D341Med (cell line): ENCODE measurements around the gene ANKRD65.
"Not testable (repeated sequence)": the region's sequence is repeated elsewhere in the genome, so short reads cannot be mapped to it uniquely, and the experiment has no call there.

Experiments used
- DNase-seq: peaks from one replicate; pipeline ENCODE4 v3.0.0; 2012; ENCODE audit warnings: low spot score

ANKRD65 gene

GRCh38 chr1:1421147-1421906 is at the start of gene ANKRD65:
Gene ANKRD65, minus strand, starts transcription at chr1:1421276. Its CDS starts 271 bp downstream, at chr1:1421005.
- peak; percentile 32 for DNase-seq

DNA sequence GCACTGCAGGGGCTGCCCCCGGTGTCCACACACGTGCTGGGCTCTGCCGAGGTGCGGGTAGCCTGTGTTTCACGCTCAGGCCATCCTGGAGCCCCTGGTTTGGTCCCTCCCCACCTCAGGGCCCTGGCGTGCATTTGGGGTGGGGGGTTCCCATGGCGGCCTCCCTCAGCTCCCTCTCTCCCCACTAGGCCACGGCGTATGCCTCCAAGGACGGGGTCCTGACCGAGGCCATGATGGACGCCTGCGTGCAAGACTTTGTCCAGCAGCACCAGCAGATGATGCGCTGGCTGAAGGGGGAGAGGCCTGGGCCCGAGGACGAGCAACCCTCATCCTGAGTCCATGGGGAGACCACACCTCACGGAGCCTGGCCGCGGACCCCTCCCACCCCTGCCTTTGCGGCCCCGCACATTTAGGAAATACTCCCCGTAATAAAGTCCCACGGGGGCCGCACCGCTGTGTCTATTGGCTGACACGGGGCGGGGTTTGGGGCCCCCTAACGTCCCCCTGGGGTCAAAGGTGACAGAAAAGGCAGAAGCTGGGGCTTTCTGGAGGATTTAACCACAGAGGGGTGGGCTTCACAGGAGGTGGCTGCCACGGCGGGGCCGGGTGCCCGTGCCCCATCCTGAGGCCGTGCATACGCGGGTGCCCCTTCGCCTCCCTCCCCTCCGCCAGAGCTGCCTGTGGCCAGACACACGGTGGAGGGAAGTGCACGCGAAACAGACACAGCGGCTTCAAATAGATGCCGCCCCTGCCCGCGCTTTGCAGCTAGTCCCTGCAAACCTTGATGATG is 47.3 kb upstream of the ANKRD65 start:
- DNase-seq, result not testable (repeated sequence)

DNA sequence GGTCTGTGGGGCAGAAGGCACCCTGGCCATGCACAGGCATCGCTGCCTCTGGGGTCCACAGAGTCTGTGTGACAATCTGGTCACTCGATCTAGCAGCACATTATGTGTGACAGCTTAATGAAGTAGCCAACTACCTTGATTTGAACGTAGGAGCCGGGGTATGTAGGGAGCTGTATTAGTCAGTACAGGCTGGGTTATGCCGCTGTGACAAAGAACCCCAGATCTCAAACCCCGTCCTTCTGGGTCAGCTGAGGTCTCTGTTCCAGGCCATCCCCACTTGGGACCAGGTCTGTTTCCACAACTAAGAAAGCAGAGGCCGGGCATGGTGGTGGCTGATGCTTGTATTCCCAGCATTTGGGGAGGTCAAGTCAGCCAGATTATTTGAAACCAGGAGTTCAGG is 42.2 kb upstream of the ANKRD65 start:
- DNase-seq, result no peak

DNA sequence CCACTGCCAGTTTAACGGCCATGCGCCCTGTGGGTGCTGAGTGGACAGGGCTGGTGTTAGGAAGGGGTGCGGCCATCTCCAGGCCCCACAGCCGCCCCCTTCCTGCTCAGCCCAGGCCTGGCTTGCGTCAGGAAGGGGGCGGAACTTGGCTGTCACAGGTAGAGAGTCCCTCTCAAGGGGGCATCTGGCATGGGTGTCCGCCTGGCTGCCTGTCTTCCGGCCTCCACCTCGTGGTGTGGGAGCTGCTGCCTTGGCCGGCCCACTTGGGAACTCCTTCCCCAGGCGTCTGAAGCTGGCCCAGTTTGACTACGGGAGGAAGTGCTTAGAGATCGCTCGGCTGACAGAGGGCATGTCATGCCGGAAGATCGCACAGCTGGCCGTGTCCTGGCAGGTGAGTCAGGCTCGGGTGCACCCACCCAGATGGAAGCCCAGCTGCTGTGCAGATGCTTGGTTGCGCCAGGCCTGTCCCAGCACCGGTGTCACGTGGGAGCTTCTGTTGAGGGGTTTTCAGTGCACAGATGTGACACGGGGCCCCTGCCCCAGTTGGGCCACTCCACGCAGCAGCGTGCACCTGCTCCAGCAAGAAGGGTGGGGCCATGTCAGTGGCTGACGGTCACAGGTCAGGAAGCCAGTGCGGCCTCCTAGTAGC is 41.4 kb upstream of the ANKRD65 start:
- DNase-seq, result peak; percentile 29

GRCh38 chr1:1461721-1462317 is 40.7 kb upstream of the ANKRD65 start:
- no peak for DNase-seq

GRCh38 chr1:1460540-1461130 is 39.6 kb upstream of the ANKRD65 start:
- no peak for DNase-seq

DNA sequence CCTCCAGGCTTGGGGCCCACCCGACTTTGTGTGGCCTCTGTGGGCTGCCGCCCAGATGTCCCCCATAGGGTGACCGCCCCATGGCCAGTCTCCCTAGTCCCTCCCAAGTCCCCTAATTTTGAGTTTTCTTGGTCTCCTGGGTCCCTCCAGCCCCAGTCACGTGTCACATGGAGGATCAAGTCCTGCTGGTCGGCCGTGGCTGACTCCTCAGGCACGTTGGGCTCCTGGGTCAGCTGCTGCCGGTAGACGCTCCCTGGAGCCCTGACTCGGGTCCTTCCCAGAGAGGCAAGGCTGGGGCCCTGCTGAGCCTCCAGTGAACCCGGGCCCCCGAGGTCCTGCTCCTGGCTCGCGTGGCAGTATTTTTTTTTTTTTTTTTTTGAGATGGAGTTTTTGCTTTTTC is 38.6 kb upstream of the ANKRD65 start:
- not testable (repeated sequence) for DNase-seq

DNA sequence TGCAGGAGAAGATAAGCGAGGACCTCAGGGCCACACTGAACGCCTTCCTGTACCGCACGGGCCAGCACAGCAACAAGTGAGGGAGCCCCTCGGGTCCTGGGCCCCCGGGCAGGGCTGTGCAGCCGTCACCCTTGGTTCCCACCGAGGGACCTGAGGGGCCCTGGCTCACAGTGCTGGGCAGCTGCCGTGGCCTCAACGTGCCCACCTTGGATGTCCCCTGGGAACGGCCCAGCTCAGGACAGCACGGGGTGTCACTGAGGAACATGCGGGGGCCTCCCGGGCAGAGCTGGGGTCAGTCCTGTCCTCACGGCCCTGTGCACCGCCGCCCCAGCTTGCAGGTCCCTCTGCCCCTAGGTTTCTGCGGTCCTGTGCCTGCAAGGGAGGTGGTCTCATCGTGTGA is 38.1 kb upstream of the ANKRD65 start:
- DNase-seq, result not testable (repeated sequence)

- DNase-seq, result not testable (repeated sequence)
These were observed 35.7 kb upstream of the ANKRD65 start for GRCh38 chr1:1456683-1457255.

DNA sequence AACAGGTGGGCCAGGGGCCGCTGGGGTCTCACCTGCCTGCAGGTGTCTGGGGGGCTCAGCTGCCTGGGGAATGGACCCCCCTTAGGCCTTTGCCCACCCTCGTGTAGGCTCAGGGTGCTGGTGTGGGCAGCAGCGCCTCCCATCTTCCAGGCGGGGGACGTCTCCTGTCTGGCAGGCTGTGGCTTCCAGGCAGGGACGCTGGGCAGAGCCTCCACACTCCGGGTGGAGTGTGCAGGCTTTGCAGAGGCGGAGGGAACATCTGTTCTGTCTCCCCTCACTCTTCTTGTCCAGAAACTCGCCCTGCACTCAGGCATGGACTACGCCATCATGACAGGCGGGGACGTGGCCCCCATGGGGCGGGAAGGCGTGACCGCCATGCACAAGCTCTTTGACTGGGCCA is 34.9 kb upstream of the ANKRD65 start:
- not testable (repeated sequence) for DNase-seq

- no peak for DNase-seq
These were observed 34.3 kb upstream of the ANKRD65 start for GRCh38 chr1:1455366-1455884.

- not testable (repeated sequence) for DNase-seq
These were observed 33.4 kb upstream of the ANKRD65 start for GRCh38 chr1:1454286-1455056.

- no peak for DNase-seq
These were observed 31.8 kb upstream of the ANKRD65 start for GRCh38 chr1:1452882-1453281.

DNA sequence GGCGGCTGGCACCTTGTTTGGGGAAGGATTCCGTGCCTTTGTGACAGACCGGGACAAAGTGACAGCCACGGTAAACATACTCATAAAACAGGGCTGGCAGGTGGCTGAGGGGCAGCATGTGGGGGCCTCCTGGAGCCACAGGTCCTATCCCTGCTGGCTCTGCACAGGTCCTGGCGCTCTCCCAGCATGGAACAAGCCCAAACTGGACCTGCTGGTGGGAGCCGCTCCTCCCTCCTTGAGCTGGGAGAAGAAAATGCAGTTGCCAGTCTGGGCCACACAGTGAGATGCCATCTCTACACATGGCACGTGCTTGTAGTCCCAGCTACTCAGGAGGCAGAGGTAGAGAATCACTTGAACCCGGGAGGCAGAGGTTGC is 31.3 kb upstream of the ANKRD65 start:
- not testable (repeated sequence) for DNase-seq

DNA sequence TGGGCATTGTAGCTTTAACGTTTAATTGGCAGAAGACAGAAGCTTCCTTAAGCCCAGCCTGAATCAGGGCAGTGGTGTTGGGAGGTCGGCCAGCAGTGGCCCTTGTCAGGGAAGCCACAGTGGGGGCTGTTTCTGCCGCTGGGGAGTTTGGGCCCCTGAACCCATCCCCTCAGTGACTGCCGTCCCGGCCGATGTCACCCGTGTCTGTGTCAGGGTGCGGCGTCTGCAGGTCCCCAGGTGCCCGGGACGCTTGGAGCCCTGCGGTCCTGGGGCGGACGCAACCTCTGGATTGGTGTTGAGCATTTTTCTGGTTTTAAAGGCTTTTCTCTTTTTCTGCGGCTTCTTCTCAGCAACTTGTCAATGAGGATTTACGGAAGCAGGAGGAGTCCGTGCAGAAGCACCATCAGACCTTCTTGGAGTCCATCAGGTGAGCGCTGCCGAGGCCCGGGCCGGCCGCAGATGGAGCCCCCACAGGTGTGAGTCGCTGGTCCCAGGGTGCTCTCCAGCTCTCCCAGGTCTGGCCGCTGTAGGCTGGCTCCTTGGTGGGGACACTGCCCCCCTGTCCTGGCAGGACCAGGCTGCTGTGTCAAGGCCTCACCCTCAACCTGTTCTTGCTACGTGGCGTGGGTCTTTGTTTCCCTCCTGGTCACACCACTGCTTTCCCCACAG is 30.8 kb upstream of the ANKRD65 start:
- DNase-seq, result no peak

DNA sequence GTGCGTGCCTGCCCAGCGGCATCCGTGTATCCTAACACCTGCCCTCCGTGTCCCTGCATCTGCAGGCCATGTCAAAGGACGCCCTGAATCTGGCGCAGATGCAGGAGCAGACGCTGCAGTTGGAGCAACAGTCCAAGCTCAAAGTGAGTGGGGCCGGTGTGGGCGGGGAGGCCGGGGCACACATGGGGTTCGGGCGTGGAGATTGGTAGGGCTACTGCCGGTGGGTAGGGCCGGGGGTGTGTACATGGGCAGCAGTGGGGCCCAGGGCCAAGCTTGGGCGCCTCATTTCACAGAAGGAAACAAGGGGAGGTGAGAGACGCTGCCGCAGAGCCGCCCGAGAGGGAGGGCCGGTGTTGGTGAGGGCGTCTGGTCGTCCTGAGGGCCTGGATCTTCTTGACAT is 29.5 kb upstream of the ANKRD65 start:
- DNase-seq, result not testable (repeated sequence)

DNA sequence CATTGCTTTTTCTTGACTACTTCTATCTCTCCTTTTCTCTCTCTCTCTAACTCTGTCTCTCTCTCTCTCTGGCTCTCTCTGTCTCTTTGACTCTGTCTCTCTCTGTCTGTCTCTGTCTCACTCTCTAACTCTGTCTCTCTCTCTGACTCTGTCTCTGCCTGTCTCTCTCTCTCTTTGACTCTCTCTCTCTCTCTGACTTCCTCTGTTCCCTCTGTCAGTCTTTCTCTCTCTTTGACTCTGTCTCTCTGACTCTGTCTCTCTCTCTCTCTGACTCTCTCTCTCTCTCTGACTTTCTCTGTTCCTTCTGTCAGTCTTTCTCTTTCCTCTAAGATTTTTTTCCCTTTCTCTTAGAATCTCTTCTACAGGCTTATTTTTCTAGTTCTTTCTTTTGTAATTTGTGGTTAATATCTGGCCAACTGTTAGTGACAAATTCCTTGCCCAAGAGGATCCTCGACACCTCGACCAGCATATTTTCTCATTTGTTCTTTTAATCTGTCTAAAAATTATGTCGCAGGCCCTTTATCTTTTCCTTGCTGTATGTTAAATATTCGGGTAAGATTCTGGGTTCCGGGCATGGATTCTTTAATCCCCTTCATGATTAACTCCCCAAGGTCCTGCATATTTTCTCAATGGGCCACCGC is 28.1 kb upstream of the ANKRD65 start, which contains the start of gene ATAD3C:
Gene ATAD3C, plus strand, starts transcription at position 591 of the 641 bp plus-strand sequence. CDS start 995 bp downstream, outside the sequence.
- DNase-seq, result no peak

DNA sequence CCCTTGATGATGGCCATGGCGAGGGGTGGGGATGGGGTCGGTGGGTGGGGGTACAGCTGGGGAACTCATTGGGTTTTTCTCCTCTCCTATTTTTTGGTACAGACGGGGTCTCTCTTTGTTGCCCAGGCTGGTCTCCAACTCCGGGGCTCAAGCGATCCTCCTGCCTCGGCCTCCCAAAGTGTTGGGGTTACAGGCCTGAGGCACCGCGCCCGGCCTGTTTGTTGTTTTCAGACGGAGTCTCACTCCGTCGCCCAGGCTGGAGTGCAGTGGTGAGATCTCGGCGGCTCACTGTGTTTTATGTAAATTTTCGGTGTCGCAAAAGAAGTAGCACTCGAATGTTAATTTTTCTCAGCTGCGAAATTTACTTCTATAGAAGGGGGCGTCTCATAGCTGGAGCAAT is 25.6 kb upstream of the ANKRD65 start:
- DNase-seq, result not testable (repeated sequence)

DNA sequence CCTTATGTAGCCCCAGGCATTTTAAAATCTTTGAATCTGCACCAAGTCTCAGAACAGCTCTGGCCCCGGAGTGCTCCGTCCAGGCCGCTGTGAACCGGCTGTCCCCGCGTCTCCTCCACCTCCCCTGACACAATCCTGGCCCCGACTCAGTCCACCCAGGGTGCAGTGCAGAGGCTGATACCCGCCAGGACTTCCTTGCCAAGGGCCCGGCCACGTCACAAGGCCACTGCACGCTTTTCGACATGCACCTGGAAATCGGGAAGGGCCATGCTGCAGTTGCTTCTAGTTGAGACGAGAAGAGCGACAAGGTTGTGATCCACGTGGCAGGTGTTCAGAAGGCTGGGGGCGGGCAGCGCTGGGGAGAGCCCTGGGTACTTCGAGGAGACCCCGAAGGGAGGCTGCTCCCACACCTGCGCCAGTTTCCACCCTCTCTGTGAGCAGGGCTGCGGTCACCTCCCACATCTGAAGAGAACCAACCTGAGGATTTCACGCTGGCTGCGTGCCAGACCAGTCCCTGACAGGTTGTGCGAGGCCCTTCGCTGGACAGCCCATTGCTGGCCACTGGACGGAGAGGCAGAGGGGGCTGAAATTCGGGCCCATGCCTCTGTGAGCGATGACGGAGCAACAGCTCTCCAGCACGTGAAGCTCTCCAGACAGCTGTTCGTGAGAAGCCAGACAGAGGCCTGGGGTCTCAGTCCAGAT is 21.1 kb upstream of the ANKRD65 start:
- DNase-seq, result no peak
